BJ (cell line): ENCODE results near the gene PSMC6. TPM values are rescaled to one million over a fixed set of nuclear protein-coding genes. Genes with fewer than 3 reads are reported as not detected.
A peak's percentile ranks its signal among the peaks of the same experiment; 100 is the strongest.

Experiments used
- CTCF ChIA-PET: fragments of 350-600 bp; formaldehyde crosslinking; extraction: SDS; loops from one replicate; lab custom pipeline; 2021; ENCODE audit warnings: antibody characterized with exemption, inconsistent platforms; lab: Yijun Ruan, JAX
- POLR2A ChIA-PET: fragments of 300-600 bp; sonication (Branson Sonifier 250); formaldehyde crosslinking; extraction: SDS; loops from one replicate; lab custom pipeline; 2021; ENCODE audit warnings: antibody characterized with exemption; lab: Charles Lee
- DNase-seq: peaks from one replicate; pipeline ENCODE4 v3.0.0-alpha.2; 2011; ENCODE audit warnings: low read depth
- H3K27me3 ChIP-seq: 2 replicates; pipeline ENCODE4 v1.6.0; 2011; ENCODE audit warnings: low read length; ENCODE audit not compliant: control insufficient read depth, insufficient read depth
- H3K36me3 ChIP-seq: 2 replicates; pipeline ENCODE4 v1.5.1; 2011; ENCODE audit warnings: low read length; ENCODE audit not compliant: control insufficient read depth, insufficient read depth
- H3K4me3 ChIP-seq: 2 replicates; pipeline ENCODE4 v1.5.1; 2011; ENCODE audit warnings: low read depth, mild to moderate bottlenecking, control low read depth, low read length
- CTCF ChIP-seq: IDR thresholded peaks from 2 replicates; pipeline ENCODE4 v1.5.1; 2011; ENCODE audit warnings: low read depth, mild to moderate bottlenecking, control low read depth, inconsistent platforms, low read length, moderate library complexity; ENCODE audit not compliant: insufficient read depth
- polyA plus RNA-seq: library from polyadenylated mRNA; depleted of rRNA; stranded (reverse); fragments of >200 nt; gene quantifications from 2 replicates; pipeline ENCODE4 v1.2.3, GENCODE V29; 2011

PSMC6 gene
- polyA plus RNA-seq, 1 experiment, result 28.5 TPM

DNA sequence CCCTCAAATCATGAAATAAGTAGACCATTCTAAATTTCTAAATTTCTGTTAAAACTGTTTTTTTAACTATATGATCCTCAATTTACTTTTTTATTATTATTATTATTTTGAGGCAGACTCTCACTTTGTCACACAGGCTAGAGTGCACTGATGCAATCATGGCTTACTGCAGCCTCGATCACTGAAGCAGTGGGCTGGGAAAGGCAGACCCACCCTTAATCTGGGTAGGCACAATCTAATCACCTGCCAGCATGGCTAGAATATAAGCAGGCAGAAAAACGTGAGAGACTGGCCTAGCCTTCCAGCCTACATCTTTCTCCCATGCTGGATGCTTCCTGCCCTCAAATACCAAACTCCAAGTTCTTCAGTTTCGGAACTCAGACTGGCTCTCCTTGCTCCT is 14.0 kb upstream of the PSMC6 start:
- ChIA-PET POLR2A (no interaction called here), CTCF (no interaction called here)
- TF ChIP-seq CTCF, result no peak
- H3K27me3 ChIP-seq, result no peaks in the 10 kb centered on the region
- no peak for DNase-seq
- no peaks in the 10 kb centered on the region for H3K36me3 ChIP-seq
- no peak overlapping the region for H3K4me3 ChIP-seq

DNA sequence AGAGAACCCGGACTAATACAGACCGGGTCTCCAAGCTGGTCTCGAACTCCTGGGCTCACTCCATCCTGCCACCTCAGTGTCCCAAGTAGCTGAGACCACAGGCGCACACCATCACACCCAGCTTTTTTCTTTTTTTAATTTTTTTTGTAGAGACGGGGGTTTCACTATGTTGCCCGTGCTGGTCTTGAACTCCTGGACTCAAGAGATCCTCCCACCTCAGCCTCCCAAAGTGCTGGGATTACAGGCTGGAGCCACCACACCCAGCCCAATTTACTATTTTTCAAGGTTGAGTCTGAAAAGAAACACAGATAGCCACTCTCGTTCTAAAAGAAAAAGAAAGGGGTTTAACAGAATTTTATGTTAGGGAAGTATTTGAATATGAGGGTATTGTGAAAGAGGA is 13.5 kb upstream of the PSMC6 start:
- DNase-seq, result no peak
- TF ChIP-seq CTCF, result no peak
- POLR2A ChIA-PET, result no interaction called here
- CTCF ChIA-PET, result no interaction called here
- Histone ChIP-seq H3K36me3 (no peaks in the 10 kb centered on the region), H3K27me3 (no peaks in the 10 kb centered on the region), H3K4me3 (no peak overlapping the region)

DNA sequence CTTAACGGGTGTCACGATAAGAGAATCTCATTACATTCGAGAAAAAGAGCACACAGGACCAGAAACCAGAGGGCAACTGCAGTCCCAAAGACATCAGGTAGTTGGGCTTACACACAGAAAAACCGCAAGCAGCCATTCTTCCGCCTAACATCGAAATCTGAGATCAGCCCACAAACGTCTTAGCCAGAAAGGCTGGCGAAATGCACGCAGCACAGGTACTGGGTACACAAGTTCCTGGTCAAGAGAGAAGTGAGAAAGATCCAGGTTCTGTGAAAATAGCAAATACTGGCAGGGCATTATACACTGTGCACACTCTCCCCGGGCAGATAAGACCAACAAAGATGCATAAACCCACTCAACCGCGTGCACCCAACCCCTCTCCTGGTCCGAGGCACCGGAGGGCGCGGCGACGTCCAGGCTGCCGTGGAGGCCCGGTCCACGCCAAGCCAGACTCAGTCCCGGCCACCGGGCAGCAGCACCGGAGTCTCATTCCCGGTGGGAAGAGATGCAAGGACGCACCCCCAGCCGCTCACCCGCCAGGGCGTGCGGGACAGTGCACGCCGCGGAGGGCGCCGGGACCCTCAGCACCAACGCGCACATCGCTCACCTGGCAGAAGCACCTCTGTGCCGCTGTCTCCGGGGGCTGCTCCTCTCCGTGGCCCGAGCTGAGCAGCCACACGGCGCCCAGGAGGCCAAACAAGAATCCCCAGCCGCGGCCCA is 12.1 kb upstream of the PSMC6 start:
- Histone ChIP-seq H3K4me3 (peak overlapping the region; percentile 100), H3K36me3 (no peaks in the 10 kb centered on the region), H3K27me3 (no peaks in the 10 kb centered on the region)
- no peak for DNase-seq
- no peak for TF ChIP-seq CTCF
- ChIA-PET POLR2A (no interaction called here), CTCF (no interaction called here)

GRCh38 chr14:52695481-52696091 is 11.4 kb upstream of the PSMC6 start, which contains the start of gene ERO1A:
TSS of gene ERO1A (minus strand) at chr14:52695558. CDS start at chr14:52695481, 77 bp downstream.
- DNase-seq, result no peak
- POLR2A ChIA-PET, result interaction anchor here (0.6 kb wide), 3 partner anchors 100 to 664 kb away, joined by 3 to 12 read pairs (median 7); no protein-coding TSS in a partner anchor
- peak within 1 kb of the TSS; percentile 100 for H3K4me3 ChIP-seq
- CTCF ChIA-PET, result no interaction called here
- TF ChIP-seq CTCF, result no peak
- H3K36me3 ChIP-seq, result no peaks in the 10 kb centered on the region
- H3K27me3 ChIP-seq, result no peaks in the 10 kb centered on the region

- no peak for DNase-seq
- CTCF ChIA-PET, result no interaction called here
- H3K27me3 ChIP-seq, result no peaks in the 10 kb centered on the region
- TF ChIP-seq CTCF, result no peak
- H3K36me3 ChIP-seq, result no peaks in the 10 kb centered on the region
- POLR2A ChIA-PET, result no interaction called here
- no peak overlapping the region for H3K4me3 ChIP-seq
These were observed 6.3 kb upstream of the PSMC6 start for GRCh38 chr14:52700701-52701172.
